ENCODE data around the gene JUN.

DNA sequence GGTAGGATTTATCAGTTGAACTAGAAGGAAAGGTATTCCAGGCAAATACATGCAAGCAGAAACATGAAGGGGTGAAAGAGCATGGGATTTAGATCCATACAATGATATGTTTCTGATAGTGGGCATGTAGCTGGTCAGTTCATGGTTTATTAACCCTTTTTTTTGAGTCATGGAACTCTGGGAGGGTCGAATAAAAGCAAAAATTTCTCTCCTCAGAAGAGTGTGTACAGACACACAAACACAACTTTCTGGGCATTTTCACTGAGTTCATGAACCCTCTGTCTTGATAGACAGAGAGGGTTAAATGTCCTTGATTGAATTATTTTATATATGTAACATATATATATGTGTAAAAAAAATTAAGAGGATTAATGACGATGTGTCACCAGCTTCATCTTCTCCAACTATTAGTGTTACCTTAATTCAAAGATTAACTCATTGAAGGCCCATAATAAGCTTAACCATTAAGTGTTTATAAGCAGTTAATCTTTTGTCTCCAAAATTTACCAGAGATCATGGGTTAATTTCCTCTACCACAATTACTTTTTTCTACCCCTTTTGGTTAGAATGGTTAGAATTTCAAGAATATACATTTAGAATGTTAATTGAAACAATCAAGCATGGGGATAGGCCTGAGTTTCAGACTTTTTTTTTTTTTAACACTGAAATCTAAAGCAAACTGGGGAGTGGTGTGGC, 4.6 kb downstream of the JUN start:
- TF ChIP-seq CTCF (IDR thresholded peaks at IDR 0.05; ENCODE audit: low read depth, low read length) (no peak), MAX (IDR thresholded peaks at IDR 0.05; ENCODE audit: low read depth, low read length) (no peak), POLR2A (IDR thresholded peaks at IDR 0.05; ENCODE audit: extremely low read depth, insufficient read length) (no peak), MYC (IDR thresholded peaks at IDR 0.05; ENCODE audit: low read depth, low read length) (no peak)
